GM18858 (cell line): ENCODE measurements around the gene CMIP.

Experiments used
- ATAC-seq: cut with Tn5 transposase; IDR thresholded peaks from one replicate; pipeline ENCODE4 v1.9.1; 2021; ENCODE audit not compliant: unreplicated experiment

CMIP gene

GRCh38 chr16:81458827-81459598 lies 14.4 kb downstream of the CMIP start:
- no peak for ATAC-seq

- no peak for ATAC-seq
Observed at GRCh38 chr16:81460075-81460474, 15.5 kb downstream of the CMIP start.

GRCh38 chr16:81461243-81461642 lies 16.6 kb downstream of the CMIP start:
- no peak for ATAC-seq

- ATAC-seq: no peak
Observed at GRCh38 chr16:81461766-81462165, 17.2 kb downstream of the CMIP start.

- ATAC-seq: no peak
Observed at GRCh38 chr16:81462683-81463082, 18.1 kb downstream of the CMIP start.

GRCh38 chr16:81463296-81463890 lies 18.8 kb downstream of the CMIP start:
- ATAC-seq: no peak

- no peak for ATAC-seq
Observed at GRCh38 chr16:81464279-81464678, 19.7 kb downstream of the CMIP start.

- no peak for ATAC-seq
Observed at GRCh38 chr16:81465375-81465943, 20.9 kb downstream of the CMIP start.

- no peak for ATAC-seq
Observed at GRCh38 chr16:81466356-81466980, 21.9 kb downstream of the CMIP start.

- no peak for ATAC-seq
Observed at GRCh38 chr16:81467072-81467471, 22.5 kb downstream of the CMIP start.

GRCh38 chr16:81467815-81468214 lies 23.2 kb downstream of the CMIP start:
- no peak for ATAC-seq

GRCh38 chr16:81468269-81468902 lies 23.8 kb downstream of the CMIP start:
- ATAC-seq: no peak

GRCh38 chr16:81469183-81469677 lies 24.6 kb downstream of the CMIP start:
- no peak for ATAC-seq

- ATAC-seq: peak; percentile 86
Observed at GRCh38 chr16:81469710-81470535, 25.3 kb downstream of the CMIP start.

- no peak for ATAC-seq
Observed at GRCh38 chr16:81470796-81471636, 26.4 kb downstream of the CMIP start.

GRCh38 chr16:81471882-81472281 lies 27.3 kb downstream of the CMIP start:
- ATAC-seq: no peak

- ATAC-seq: no peak
Observed at GRCh38 chr16:81472391-81472790, 27.8 kb downstream of the CMIP start.

GRCh38 chr16:81473066-81473488 lies 28.5 kb downstream of the CMIP start:
- no peak for ATAC-seq

- ATAC-seq: no peak
Observed at GRCh38 chr16:81473558-81473957, 28.9 kb downstream of the CMIP start.
